Sigmoid colon (tissue), 7 donors: ENCODE results near the gene DNAJC8. TPM values are rescaled to one million over a fixed set of nuclear protein-coding genes. Genes with fewer than 3 reads are reported as not detected.
A peak's percentile ranks its signal among the peaks of the same experiment; 100 is the strongest.

ENCODE experiments used
- DNase-seq: peaks from one replicate; pipeline ENCODE4 v3.0.0-alpha.2; 2019
- H3K27ac ChIP-seq, 4 donors: fragments of 200-600 bp; sonication (generic); one replicate each; pipeline ENCODE4 v1.5.1; 2016 to 2019; ENCODE audit warnings: mild to moderate bottlenecking in 1 of 4
- H3K27me3 ChIP-seq, 3 donors: fragments of 200-600 bp; sonication (generic); one replicate each; pipeline ENCODE4 v1.5.1; 2019; ENCODE audit warnings: mild to moderate bottlenecking in 1 of 3
- H3K36me3 ChIP-seq, 4 donors: fragments of 200-600 bp; sonication (generic); one replicate each; pipeline ENCODE4 v1.5.1; 2016 to 2019
- H3K4me1 ChIP-seq, 4 donors: fragments of 200-600 bp; sonication (generic); one replicate each; pipeline ENCODE4 v1.5.1; 2017 to 2019
- H3K4me3 ChIP-seq, 4 donors: fragments of 200-600 bp; sonication (generic); one replicate each; pipeline ENCODE4 v1.5.1; 2017 to 2019; ENCODE audit warnings: mild to moderate bottlenecking in 2 of 4, moderate library complexity in 1 of 4
- H3K9me3 ChIP-seq, 4 donors: fragments of 200-600 bp in 3 of 4; sonication (generic) in 3 of 4; one replicate each; pipeline versions ENCODE4 v1.5.1 to v1.6.1; 2013 to 2019
- CTCF ChIP-seq, 4 experiments: fragments of 450-650 bp in 3 of 4; fragments of 200-600 bp in 1 of 4; IDR thresholded peaks; one replicate each; pipeline ENCODE4 v1.5.1; 2016 to 2019; ENCODE audit warnings: antibody characterized with exemption in 4 of 4, mild to moderate bottlenecking in 3 of 4, moderate library complexity in 2 of 4
- EP300 ChIP-seq, 4 donors: sonication (generic); formaldehyde crosslinking; IDR thresholded peaks; one replicate each; pipeline ENCODE4 v1.6.1; 2017; ENCODE audit warnings: antibody characterized with exemption in 4 of 4
- POLR2A ChIP-seq, 2 donors: fragments of 450-650 bp; IDR thresholded peaks; one replicate each; pipeline ENCODE4 v1.6.1; 2016; ENCODE audit warnings: antibody characterized with exemption in 2 of 2, mild to moderate bottlenecking in 2 of 2, moderate library complexity in 2 of 2
- POLR2AphosphoS5 ChIP-seq, 4 donors: sonication (generic); formaldehyde crosslinking; IDR thresholded peaks; one replicate each; pipeline ENCODE4 v1.6.1; 2017; ENCODE audit warnings: antibody characterized with exemption in 4 of 4
- WGBS, 2 donors: extraction: QIAGEN DNeasy Blood & Tissue Kit; methylation state at CpG; one replicate each; pipeline ENCODE4 v1.1.7; 2013; 5-methylcytosine and 5-hydroxymethylcytosine counted together
- intact Hi-C: fragments of 100-400 bp; cut with DNase I; formaldehyde crosslinking; loops from one replicate; pipeline ENCODE4 v1.15.1; 2023
- polyA plus RNA-seq, 3 donors: library from polyadenylated mRNA; stranded (reverse); fragments of 200-250 nt; gene quantifications; one replicate each; pipeline ENCODE4 v1.2.3, GENCODE V29; 2013
- total RNA-seq, 4 donors: library from RNA; depleted of rRNA; stranded (reverse); fragments of >200 nt; gene quantifications; one replicate each; pipeline ENCODE4 v1.1.0, GENCODE V29; 2016
- donor health status: healthy with polysubstance abuse.
- donor health status: Bipolar disorder and iron deficiency.
- donor health status: healthy.

Gene DNAJC8
- total and polyA plus RNA-seq, 7 donors, result 64.5 to 94.3 (median 87.8) TPM

- no peak for DNase-seq
- no peaks in the 10 kb centered on the region for H3K4me1 ChIP-seq
- intact Hi-C loops, result no loop called here
- no peaks in the 10 kb centered on the region for H3K27me3 ChIP-seq
- WGBS, 2 donors, result 92 to 97% methylated on average over 7 of the region's 7 CpGs
- peaks cover 7 to 77% (median 29%) of the 10 kb centered on the region in 4 donors for H3K36me3 ChIP-seq
- no peaks in the 10 kb centered on the region for H3K9me3 ChIP-seq
- no peak overlapping the region for H3K4me3 ChIP-seq
- H3K27ac ChIP-seq, result no peak overlapping the region
- TF ChIP-seq EP300 (IDR thresholded peaks at IDR 0.05), result no peak
- TF ChIP-seq CTCF (IDR thresholded peaks at IDR 0.05), result no peak
- no peak for TF ChIP-seq POLR2A (IDR thresholded peaks at IDR 0.05)
- TF ChIP-seq POLR2AphosphoS5 (IDR thresholded peaks at IDR 0.05), result no peak
Observed at GRCh38 chr1:28279721-28280120, 46.9 kb upstream of the DNAJC8 start.

GRCh38 chr1:28278763-28279162 lies 45.9 kb upstream of the DNAJC8 start:
- peaks cover 13 to 86% (median 38%) of the 10 kb centered on the region in 4 donors for H3K36me3 ChIP-seq
- intact Hi-C loops, result no loop called here
- H3K4me1 ChIP-seq, result no peaks in the 10 kb centered on the region
- no peak for DNase-seq
- no peak overlapping the region for H3K27ac ChIP-seq
- no peak for TF ChIP-seq EP300 (IDR thresholded peaks at IDR 0.05)
- TF ChIP-seq POLR2A (IDR thresholded peaks at IDR 0.05), result no peak
- no peak for TF ChIP-seq POLR2AphosphoS5 (IDR thresholded peaks at IDR 0.05)
- no peak for TF ChIP-seq CTCF (IDR thresholded peaks at IDR 0.05)
- WGBS, 2 donors, result 95 to 98% methylated on average over 5 of the region's 5 CpGs
- no peak overlapping the region for H3K4me3 ChIP-seq
- H3K27me3 ChIP-seq, result no peaks in the 10 kb centered on the region
- no peaks in the 10 kb centered on the region for H3K9me3 ChIP-seq

- DNase-seq, result peak; percentile 25
- intact Hi-C loops, result no loop called here
- TF ChIP-seq CTCF (IDR thresholded peaks at IDR 0.05) (no peak), POLR2AphosphoS5 (IDR thresholded peaks at IDR 0.05) (no peak), POLR2A (IDR thresholded peaks at IDR 0.05) (no peak), EP300 (IDR thresholded peaks at IDR 0.05) (no peak)
- whole genome bisulfite sequencing, 2 donors, result 92% methylated on average over 17 of the region's 17 CpGs
- Histone ChIP-seq H3K27me3 (no peaks in the 10 kb centered on the region), H3K4me3 (no peak overlapping the region), H3K27ac (no peak overlapping the region), H3K36me3 (peaks cover 7 to 92% (median 49%) of the 10 kb centered on the region in 4 donors), H3K4me1 (no peaks in the 10 kb centered on the region), H3K9me3 (no peaks in the 10 kb centered on the region)
Observed at GRCh38 chr1:28273216-28273860, 40.5 kb upstream of the DNAJC8 start.

- 96 to 97% methylated on average over 20 of the region's 20 CpGs for WGBS, 2 donors
- peaks cover 7 to 82% (median 41%) of the 10 kb centered on the region in 4 donors for H3K36me3 ChIP-seq
- peak; percentile 57 for DNase-seq
- H3K27ac ChIP-seq, result no peak overlapping the region
- no peaks in the 10 kb centered on the region for H3K9me3 ChIP-seq
- H3K4me1 ChIP-seq, result no peaks in the 10 kb centered on the region
- H3K4me3 ChIP-seq, result no peak overlapping the region
- TF ChIP-seq POLR2AphosphoS5 (IDR thresholded peaks at IDR 0.05) (no peak), POLR2A (IDR thresholded peaks at IDR 0.05) (no peak), CTCF (IDR thresholded peaks at IDR 0.05) (no peak)
- intact Hi-C loops, result no loop called here
- no peaks in the 10 kb centered on the region for H3K27me3 ChIP-seq
Observed at GRCh38 chr1:28272215-28272852, 39.5 kb upstream of the DNAJC8 start.
